Breast epithelium (tissue), 3 donors: ENCODE results near the gene SRC.

Source experiments
- CTCF ChIP-seq, 3 donors: fragments of 450-650 bp; IDR thresholded peaks; one replicate each; pipeline ENCODE4 v1.5.1; 2016 to 2017; ENCODE audit warnings: antibody characterized with exemption in 3 of 3, mild to moderate bottlenecking in 3 of 3, moderate library complexity in 3 of 3
- POLR2A ChIP-seq: fragments of 450-650 bp; IDR thresholded peaks from one replicate; pipeline ENCODE4 v1.6.1; 2016; ENCODE audit warnings: antibody characterized with exemption, mild to moderate bottlenecking, moderate library complexity
- POLR2AphosphoS5 ChIP-seq, 3 donors: sonication (generic); formaldehyde crosslinking; IDR thresholded peaks; one replicate each; pipeline ENCODE4 v1.6.1; 2017; ENCODE audit warnings: antibody characterized with exemption in 3 of 3

GRCh38 chr20:37430044-37430443, 84.1 kb downstream of the SRC start:
- no peak for TF ChIP-seq CTCF (IDR thresholded peaks at IDR 0.05)
- TF ChIP-seq POLR2A = no peak
- no peak for TF ChIP-seq POLR2AphosphoS5 (IDR thresholded peaks at IDR 0.05)
